PFSK-1 (cell line): Measurements from ENCODE around the gene CXCL13.

ENCODE experiments used
- POLR2AphosphoS5 ChIP-seq: IDR thresholded peaks from 2 replicates; pipeline ENCODE4 v1.6.1; 2012; ENCODE audit warnings: low read depth, mild to moderate bottlenecking, control low read depth, low read length, moderate library complexity
- SIN3A ChIP-seq: IDR thresholded peaks from 2 replicates; pipeline ENCODE4 v1.6.1; 2012; ENCODE audit warnings: mild to moderate bottlenecking, low read length, moderate library complexity, borderline replicate concordance; ENCODE audit not compliant: insufficient read depth
- TAF1 ChIP-seq: IDR thresholded peaks from 2 replicates; pipeline ENCODE4 v1.6.1; 2012; ENCODE audit warnings: low read length, control low read depth, borderline replicate concordance; ENCODE audit not compliant: insufficient read depth

- TF ChIP-seq SIN3A (no peak), TAF1 (no peak), POLR2AphosphoS5 (no peak)
Observed at GRCh38 chr4:77653162-77653758, 47.6 kb downstream of the CXCL13 start.
